OCI-LY3 (cell line): ENCODE results near the gene KCNIP1.

Experiments used
- H2AFZ ChIP-seq: fragments of 200-600, 300-600 bp; shearing (Covaris generic); 2 replicates; pipeline ENCODE4 v1.6.0; 2014; ENCODE audit warnings: antibody characterized with exemption, low read depth, low read length
- H3K27ac ChIP-seq: fragments of 200-600, 300-600 bp; sonication (generic); 2 replicates; pipeline ENCODE4 v1.5.1; 2014; ENCODE audit warnings: mild to moderate bottlenecking, low read length, moderate library complexity, mixed read lengths
- H3K27me3 ChIP-seq: fragments of 200-600, 300-600 bp; sonication (generic); 2 replicates; pipeline ENCODE4 v1.6.1; 2014; ENCODE audit warnings: low read depth, low read length, mixed read lengths
- H3K36me3 ChIP-seq: fragments of 200-600, 300-600 bp; sonication (generic); replicated peaks from 2 replicates; pipeline ENCODE3; 2014; ENCODE audit warnings: low read depth, low read length, mixed read lengths
- H3K4me1 ChIP-seq: fragments of 300-600, 200-600 bp; sonication (generic); 2 replicates; pipeline ENCODE4 v1.6.1; 2014; ENCODE audit warnings: low read length, mixed read lengths
- H3K4me2 ChIP-seq: fragments of 200-600, 300-600 bp; sonication (generic); 2 replicates; pipeline ENCODE4 v1.6.1; 2014; ENCODE audit warnings: low read length, mixed read lengths
- H3K4me3 ChIP-seq: fragments of 300-600, 200-600 bp; sonication (generic); 2 replicates; pipeline ENCODE4 v1.5.1; 2014; ENCODE audit warnings: antibody characterized with exemption, mild to moderate bottlenecking, low read length, moderate library complexity
- H3K79me2 ChIP-seq: fragments of 300-600, 200-600 bp; shearing (Covaris generic); 2 replicates; pipeline ENCODE4 v1.6.1; 2014; ENCODE audit warnings: mild to moderate bottlenecking, low read length, mixed read lengths
- H3K9ac ChIP-seq: fragments of 300-600, 200-600 bp; shearing (Covaris generic); 2 replicates; pipeline ENCODE4 v1.6.0; 2014; ENCODE audit warnings: mild to moderate bottlenecking, low read length, moderate library complexity
- H3K9me3 ChIP-seq: fragments of 200-600, 300-600 bp; shearing (Covaris generic); 2 replicates; pipeline ENCODE4 v1.6.1; 2014; ENCODE audit warnings: low read length, mixed read lengths; ENCODE audit not compliant: insufficient read depth
- H4K20me1 ChIP-seq: fragments of 200-600, 300-600 bp; sonication (generic); 2 replicates; pipeline ENCODE4 v1.6.1; 2016; ENCODE audit warnings: low read length, mixed read lengths; ENCODE audit not compliant: insufficient read depth
- EZH2phosphoT487 ChIP-seq: fragments of 200-600 bp; shearing (Covaris generic); IDR thresholded peaks from 2 replicates; pipeline ENCODE4 v1.6.1; 2018; ENCODE audit warnings: antibody characterized with exemption, mixed run types, low read depth
- TF ChIP-seq, protein P1 (sequence below): fragments of 200-600, 300-600 bp; sonication (generic); IDR thresholded peaks from 2 replicates; pipeline ENCODE4 v1.5.1; 2014; ENCODE audit warnings: antibody characterized with exemption, low read length, low read depth

The KCNIP1 gene

DNA sequence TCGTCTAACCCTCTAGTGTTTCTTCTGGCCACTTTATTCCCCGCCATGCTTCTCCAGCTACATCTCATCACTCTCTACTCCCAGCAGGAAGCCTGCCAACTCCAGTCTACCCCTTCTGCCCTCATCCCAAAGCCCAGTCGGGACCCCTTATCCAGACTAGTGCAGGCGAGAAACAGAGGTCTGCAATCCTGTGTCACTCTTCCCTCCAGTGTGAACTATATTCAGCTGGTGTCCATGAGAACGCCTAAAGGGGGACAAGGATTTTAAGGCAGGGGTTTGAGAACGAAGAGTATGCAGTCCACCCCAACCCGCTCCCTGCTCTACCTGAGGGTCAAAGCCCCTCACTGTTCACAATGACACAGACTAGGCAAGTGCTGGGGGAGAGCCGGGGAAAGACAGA, 238.0 kb downstream of the KCNIP1 start:
- Histone ChIP-seq H3K9me3 (no peaks in the 10 kb centered on the region), H3K27ac (no peak overlapping the region), H3K9ac (no peak overlapping the region), H3K4me2 (no peak overlapping the region), H3K27me3 (peaks cover 34% of the 10 kb centered on the region), H2AFZ (no peak overlapping the region), H3K79me2 (no peaks in the 10 kb centered on the region), H3K4me3 (no peak overlapping the region), H3K4me1 (peaks cover 21% of the 10 kb centered on the region), H3K36me3 (no peaks in the 10 kb centered on the region), H4K20me1 (no peaks in the 10 kb centered on the region)
- no peak for TF ChIP-seq EZH2phosphoT487
- TF ChIP-seq, protein P1, sequence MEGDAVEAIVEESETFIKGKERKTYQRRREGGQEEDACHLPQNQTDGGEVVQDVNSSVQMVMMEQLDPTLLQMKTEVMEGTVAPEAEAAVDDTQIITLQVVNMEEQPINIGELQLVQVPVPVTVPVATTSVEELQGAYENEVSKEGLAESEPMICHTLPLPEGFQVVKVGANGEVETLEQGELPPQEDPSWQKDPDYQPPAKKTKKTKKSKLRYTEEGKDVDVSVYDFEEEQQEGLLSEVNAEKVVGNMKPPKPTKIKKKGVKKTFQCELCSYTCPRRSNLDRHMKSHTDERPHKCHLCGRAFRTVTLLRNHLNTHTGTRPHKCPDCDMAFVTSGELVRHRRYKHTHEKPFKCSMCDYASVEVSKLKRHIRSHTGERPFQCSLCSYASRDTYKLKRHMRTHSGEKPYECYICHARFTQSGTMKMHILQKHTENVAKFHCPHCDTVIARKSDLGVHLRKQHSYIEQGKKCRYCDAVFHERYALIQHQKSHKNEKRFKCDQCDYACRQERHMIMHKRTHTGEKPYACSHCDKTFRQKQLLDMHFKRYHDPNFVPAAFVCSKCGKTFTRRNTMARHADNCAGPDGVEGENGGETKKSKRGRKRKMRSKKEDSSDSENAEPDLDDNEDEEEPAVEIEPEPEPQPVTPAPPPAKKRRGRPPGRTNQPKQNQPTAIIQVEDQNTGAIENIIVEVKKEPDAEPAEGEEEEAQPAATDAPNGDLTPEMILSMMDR, result no peak

DNA sequence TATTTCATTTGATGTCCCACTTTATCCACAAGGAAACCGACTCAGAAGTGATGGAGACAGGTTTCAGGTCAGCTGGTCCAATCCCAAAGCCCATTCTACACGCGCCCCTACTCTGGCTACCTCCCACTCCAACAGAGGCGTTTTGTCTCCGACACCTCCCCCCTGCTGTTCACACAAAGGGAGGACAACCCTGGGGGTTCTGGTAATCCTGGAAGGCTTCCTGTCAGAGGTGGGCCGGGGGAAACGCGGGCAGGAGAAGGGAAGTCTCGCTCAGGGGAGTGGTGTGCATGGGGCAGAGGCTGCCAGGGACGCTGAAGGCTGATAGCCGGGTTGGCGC, 240.0 kb downstream of the KCNIP1 start:
- TF ChIP-seq EZH2phosphoT487, result no peak
- TF ChIP-seq, protein P1, result no peak
- Histone ChIP-seq H3K4me1 (peaks cover 23% of the 10 kb centered on the region), H2AFZ (no peak overlapping the region), H3K79me2 (no peaks in the 10 kb centered on the region), H3K36me3 (no peaks in the 10 kb centered on the region), H3K9ac (no peak overlapping the region), H3K4me2 (no peak overlapping the region), H3K9me3 (no peaks in the 10 kb centered on the region), H4K20me1 (no peaks in the 10 kb centered on the region), H3K27me3 (peaks cover 45% of the 10 kb centered on the region), H3K4me3 (no peak overlapping the region), H3K27ac (no peak overlapping the region)

DNA sequence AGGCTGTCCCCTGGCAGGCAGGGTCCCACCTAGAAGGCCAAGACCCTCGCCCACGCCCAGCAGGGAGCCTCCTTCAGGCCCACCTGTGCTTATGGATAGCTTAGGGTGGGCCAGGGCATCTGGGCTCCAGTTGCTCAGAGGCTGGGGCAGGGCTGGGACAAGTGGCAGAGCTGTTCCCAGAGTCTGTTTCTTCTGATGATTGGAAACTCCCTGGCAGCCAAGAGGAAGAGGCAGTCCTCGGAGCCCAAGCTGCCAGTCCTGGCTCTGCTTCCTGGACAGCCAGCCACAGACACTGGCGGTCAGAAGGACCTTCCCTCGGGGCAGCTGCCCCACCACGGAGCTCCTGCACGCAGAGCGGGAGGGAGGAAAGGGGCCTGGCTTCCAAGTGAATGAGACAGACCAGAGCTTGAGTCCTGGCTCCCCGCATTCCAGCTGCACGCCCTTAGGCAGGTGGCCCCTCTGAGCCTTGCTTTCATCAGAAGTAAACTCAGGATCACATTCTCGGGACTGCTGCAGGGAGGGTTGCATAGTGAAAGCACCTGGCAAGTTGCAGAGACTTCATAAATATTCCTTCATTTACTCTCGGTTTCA, 241.8 kb downstream of the KCNIP1 start:
- H3K27ac ChIP-seq, result no peak overlapping the region
- peak overlapping the region; percentile 56 for H3K4me3 ChIP-seq
- no peaks in the 10 kb centered on the region for H3K79me2 ChIP-seq
- no peaks in the 10 kb centered on the region for H3K36me3 ChIP-seq
- H4K20me1 ChIP-seq, result no peaks in the 10 kb centered on the region
- peaks cover 49% of the 10 kb centered on the region for H3K27me3 ChIP-seq
- H3K9me3 ChIP-seq, result no peaks in the 10 kb centered on the region
- no peak overlapping the region for H2AFZ ChIP-seq
- H3K4me1 ChIP-seq, result peaks cover 23% of the 10 kb centered on the region
- H3K9ac ChIP-seq, result peak overlapping the region; percentile 2; the same call in 1 of the 2 replicates
- TF ChIP-seq EZH2phosphoT487, result no peak
- TF ChIP-seq, protein P1, result no peak
- H3K4me2 ChIP-seq, result peak overlapping the region; percentile 79

DNA sequence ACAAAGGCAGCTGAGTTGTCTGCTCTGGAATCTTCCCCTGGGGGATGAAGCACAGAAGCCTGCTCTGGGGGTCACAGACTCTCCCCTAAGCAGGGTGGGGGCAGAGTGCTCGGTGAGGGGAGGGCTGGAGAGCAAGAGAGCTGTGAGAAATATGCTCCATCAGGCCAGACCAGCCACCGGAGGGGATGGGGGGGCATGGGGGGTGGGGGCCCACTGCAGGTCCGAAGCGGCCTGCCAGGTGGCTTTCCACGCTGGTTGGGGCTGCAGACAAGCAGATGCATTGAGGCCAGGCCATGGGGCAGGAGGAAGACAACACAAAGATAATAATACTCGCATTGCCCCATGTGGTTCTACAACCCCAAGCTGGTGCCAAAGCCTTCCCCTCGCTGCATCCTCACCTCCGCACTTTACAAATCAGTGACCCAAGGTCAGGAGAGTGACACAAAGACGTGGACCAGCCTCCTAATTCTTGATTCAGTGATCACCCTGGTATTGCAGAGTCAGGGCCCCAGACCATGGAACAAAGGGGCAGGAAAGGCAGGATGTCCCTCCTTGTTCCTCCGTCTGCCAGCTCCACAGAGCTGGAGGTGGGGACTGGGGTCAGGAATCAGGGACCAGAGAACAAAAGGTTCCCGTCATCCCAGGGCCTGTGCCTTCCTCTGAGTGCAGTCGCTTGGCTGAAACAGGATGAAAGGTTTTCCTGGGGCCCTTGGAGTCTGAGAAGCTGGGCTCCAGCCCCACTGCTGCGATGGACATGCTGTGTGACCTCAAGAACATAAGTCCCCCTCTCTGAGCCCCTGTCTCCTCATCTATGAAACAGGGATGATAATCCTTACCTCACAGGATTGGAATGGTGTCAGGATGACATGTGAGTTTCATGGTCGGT, 242.5 kb downstream of the KCNIP1 start:
- H3K79me2 ChIP-seq, result no peaks in the 10 kb centered on the region
- H3K27me3 ChIP-seq, result peaks cover 49% of the 10 kb centered on the region
- H3K27ac ChIP-seq, result no peak overlapping the region
- peak overlapping the region; percentile 79 for H3K4me2 ChIP-seq
- H4K20me1 ChIP-seq, result no peaks in the 10 kb centered on the region
- H3K4me3 ChIP-seq, result peak overlapping the region; percentile 56
- TF ChIP-seq, protein P1, result no peak
- no peaks in the 10 kb centered on the region for H3K9me3 ChIP-seq
- no peaks in the 10 kb centered on the region for H3K36me3 ChIP-seq
- H2AFZ ChIP-seq, result no peak overlapping the region
- peaks cover 23% of the 10 kb centered on the region for H3K4me1 ChIP-seq
- no peak overlapping the region for H3K9ac ChIP-seq
